ENCODE data around the gene EFNB2. TPM values are rescaled to one million over a fixed set of nuclear protein-coding genes. Genes with fewer than 3 reads are reported as not detected.

EFNB2 gene
- total and polyA plus RNA-seq, 2 of the 13 experiments (the other 11 are each of a cell fraction or from before 2014, with no cell fraction given) = 0.11 to 0.20 TPM

- TF ChIP-seq PBX3 (CRISPR knock-in tag; IDR thresholded peaks at IDR 0.05; ENCODE audit: borderline replicate concordance) = no peak
- TF ChIP-seq ZUFSP (CRISPR knock-in tag; IDR thresholded peaks at IDR 0.05; ENCODE audit: borderline replicate concordance) = no peak
- no peak for TF ChIP-seq ZNF225 (CRISPR knock-in tag; IDR thresholded peaks at IDR 0.05)
- TF ChIP-seq PRPF4 (IDR thresholded peaks at IDR 0.05; ENCODE audit: low read depth, low read length, poor library complexity, severe bottlenecking) = no peak
- no peak for TF ChIP-seq ZNF280B (CRISPR knock-in tag; IDR thresholded peaks at IDR 0.05; ENCODE audit: borderline replicate concordance)
- TF ChIP-seq ZNF337 (CRISPR knock-in tag; IDR thresholded peaks at IDR 0.05; ENCODE audit: borderline replicate concordance, low read depth) = no peak
Observed at GRCh38 chr13:106525865-106526264, 9.6 kb downstream of the EFNB2 start (continued).

- ChIA-PET CTCF (ENCODE audit: low intra/inter-chr PET ratio, low total read pairs) (no interaction called here), POLR2A (no interaction called here)
- Histone ChIP-seq H3K9ac (ENCODE audit: insufficient read depth, low read depth, low read length) (no peak overlapping the region), H3K27ac (ENCODE audit: extremely low read length, insufficient read depth, low read length) (no peak overlapping the region), H2AFZ (ENCODE audit: low read length) (no peak overlapping the region), H3K36me3 (replicated peaks in 1 of 2; ENCODE audit: control insufficient read depth in 1 of 2, insufficient read depth in 2 of 2, low read length in 2 of 2) (no peaks in the 10 kb centered on the region), H3K79me2 (ENCODE audit: insufficient read depth, low read length) (no peaks in the 10 kb centered on the region), H3K4me1 (ENCODE audit: insufficient read depth, low read length) (no peaks in the 10 kb centered on the region), H4K20me1 (ENCODE audit: insufficient read depth, low read length) (no peaks in the 10 kb centered on the region), H3K9me3 (ENCODE audit: low read length) (no peaks in the 10 kb centered on the region), H3K4me2 (ENCODE audit: low read depth, low read length) (no peak overlapping the region), H3K4me3 (replicated peaks in 1 of 3; ENCODE audit: insufficient read depth in 1 of 3, low read depth in 2 of 3, low read length in 3 of 3) (no peak overlapping the region), H3K27me3 (ENCODE audit: control insufficient read depth in 1 of 2, insufficient read depth in 2 of 2, low read length in 2 of 2) (no peaks in the 10 kb centered on the region; a peak in 1 of 5 replicates)
- in situ Hi-C loops (cut with HindIII; ENCODE audit: extremely low pct_ligation_motif_present, low pct_unique_long_range_greater_than_20kb) (no loop called here), intact Hi-C loops (cut with micrococcal nuclease; ENCODE audit: unreplicated experiment) (no loop called here)
- 0% methylated on average over 2 of the region's 2 CpGs for WGBS (ENCODE audit: low lambda C conversion rate)
- ATAC-seq (no peak), DNase-seq (ENCODE audit: low spot score) (no peak), FAIRE-seq (no peak)
- BruUV-seq (replicated peaks) = no TSS peak
- TF ChIP-seq GZF1 (CRISPR knock-in tag; IDR thresholded peaks at IDR 0.05) (no peak), ELF1 (CRISPR knock-in tag; IDR thresholded peaks at IDR 0.05) (no peak), ZNF142 (CRISPR knock-in tag; IDR thresholded peaks at IDR 0.05) (no peak), RNF2 (conservative IDR thresholded peaks at IDR 0.05; ENCODE audit: low read depth) (no peak), HNRNPUL1 (IDR thresholded peaks at IDR 0.05; ENCODE audit: low read depth, low read length) (no peak), ZNF749 (CRISPR knock-in tag; IDR thresholded peaks at IDR 0.05; ENCODE audit: borderline replicate concordance) (no peak), ZFP37 (CRISPR knock-in tag; IDR thresholded peaks at IDR 0.05; ENCODE audit: borderline replicate concordance) (no peak)
Observed at GRCh38 chr13:106524108-106524507, 11.4 kb downstream of the EFNB2 start.
